ENCODE data around the gene LIX1. TPM values are rescaled to one million over a fixed set of nuclear protein-coding genes. Genes with fewer than 3 reads are reported as not detected.

The LIX1 gene
- total and polyA plus RNA-seq, 2 of the 13 experiments (the other 11 are each of a cell fraction or from before 2014, with no cell fraction given), result not detected

DNA sequence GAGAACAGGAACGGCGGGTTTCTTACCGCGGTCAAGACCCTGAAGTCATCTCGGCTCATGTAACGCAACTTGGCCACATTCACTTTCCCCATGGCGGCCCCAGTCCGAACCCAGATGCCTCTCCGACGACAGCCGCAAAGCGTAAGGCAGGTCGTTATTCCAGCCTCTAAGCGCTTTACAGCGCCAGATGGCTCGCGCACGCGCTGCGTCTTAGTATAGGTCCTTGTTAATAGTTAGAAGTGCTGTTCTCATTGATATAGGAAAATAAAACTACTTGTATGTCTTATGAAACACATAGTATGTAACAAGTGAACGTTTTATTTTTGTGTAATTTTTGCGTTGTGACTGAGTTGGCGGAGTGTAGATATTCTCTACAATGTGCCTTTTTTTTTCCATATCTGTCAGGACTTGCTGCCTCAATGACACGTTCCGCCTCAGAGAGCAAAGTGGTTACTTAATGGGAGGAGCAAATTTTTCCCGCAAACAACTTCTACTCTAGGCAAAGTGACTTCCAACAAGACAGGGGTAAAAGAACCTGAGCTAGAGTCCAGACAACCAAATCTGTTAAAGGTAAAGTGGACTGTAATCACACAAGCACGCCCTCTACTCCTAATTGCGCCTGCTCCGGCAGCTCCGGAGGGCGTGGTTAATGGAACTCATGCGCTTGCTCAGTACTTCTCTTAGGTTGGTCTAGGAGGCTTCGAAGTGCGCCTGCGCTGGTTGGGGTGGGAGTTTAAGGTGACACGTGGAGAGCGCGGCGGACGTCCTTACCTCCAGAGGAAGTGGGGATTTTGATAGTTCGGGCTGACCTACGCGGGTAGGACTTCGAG is 40.9 kb upstream of the LIX1 start, which contains the start of gene RIOK2 (continued):
- TF ChIP-seq, protein P1, sequence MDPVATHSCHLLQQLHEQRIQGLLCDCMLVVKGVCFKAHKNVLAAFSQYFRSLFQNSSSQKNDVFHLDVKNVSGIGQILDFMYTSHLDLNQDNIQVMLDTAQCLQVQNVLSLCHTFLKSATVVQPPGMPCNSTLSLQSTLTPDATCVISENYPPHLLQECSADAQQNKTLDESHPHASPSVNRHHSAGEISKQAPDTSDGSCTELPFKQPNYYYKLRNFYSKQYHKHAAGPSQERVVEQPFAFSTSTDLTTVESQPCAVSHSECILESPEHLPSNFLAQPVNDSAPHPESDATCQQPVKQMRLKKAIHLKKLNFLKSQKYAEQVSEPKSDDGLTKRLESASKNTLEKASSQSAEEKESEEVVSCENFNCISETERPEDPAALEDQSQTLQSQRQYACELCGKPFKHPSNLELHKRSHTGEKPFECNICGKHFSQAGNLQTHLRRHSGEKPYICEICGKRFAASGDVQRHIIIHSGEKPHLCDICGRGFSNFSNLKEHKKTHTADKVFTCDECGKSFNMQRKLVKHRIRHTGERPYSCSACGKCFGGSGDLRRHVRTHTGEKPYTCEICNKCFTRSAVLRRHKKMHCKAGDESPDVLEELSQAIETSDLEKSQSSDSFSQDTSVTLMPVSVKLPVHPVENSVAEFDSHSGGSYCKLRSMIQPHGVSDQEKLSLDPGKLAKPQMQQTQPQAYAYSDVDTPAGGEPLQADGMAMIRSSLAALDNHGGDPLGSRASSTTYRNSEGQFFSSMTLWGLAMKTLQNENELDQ (CRISPR knock-in tag; IDR thresholded peaks at IDR 0.05; ENCODE audit: borderline replicate concordance), result no peak
- no peak for TF ChIP-seq PLRG1 (conservative IDR thresholded peaks at IDR 0.05)
- TF ChIP-seq SNRNP70 (IDR thresholded peaks at IDR 0.05; ENCODE audit: low read depth, low read length), result no peak
- 0 out of 2 replicates have a peak, but pooled peaks have one; percentile 40 for TF ChIP-seq TGIF2 (CRISPR knock-in tag; IDR thresholded peaks at IDR 0.05)
- TF ChIP-seq ZMYM2 (CRISPR knock-in tag; IDR thresholded peaks at IDR 0.05), result 0 out of 2 replicates have a peak, but pooled peaks have one; percentile 56
- TF ChIP-seq RORA (CRISPR knock-in tag; IDR thresholded peaks at IDR 0.05), result no peak
- no peak for TF ChIP-seq ZFP36 (IDR thresholded peaks at IDR 0.05; ENCODE audit: borderline replicate concordance, low read depth, low read length, partially characterized antibody)
- no peak; the same call in 1 of the 2 replicates for TF ChIP-seq ZNF615 (CRISPR knock-in tag; IDR thresholded peaks at IDR 0.05; ENCODE audit: borderline replicate concordance)
- 0 out of 2 replicates have a peak, but pooled peaks have one; percentile 62 for TF ChIP-seq MYNN (CRISPR knock-in tag; IDR thresholded peaks at IDR 0.05; ENCODE audit: low read depth)
- peak; percentile 79; the same call in 1 of the 2 replicates for TF ChIP-seq MED13 (CRISPR knock-in tag; IDR thresholded peaks at IDR 0.05)
- peak; percentile 9; the same call in 1 of the 2 replicates for TF ChIP-seq TOE1 (CRISPR knock-in tag; IDR thresholded peaks at IDR 0.05)
- TF ChIP-seq ELF3 (CRISPR knock-in tag; IDR thresholded peaks at IDR 0.05), result peak; percentile 51
- TF ChIP-seq TEAD3 (CRISPR knock-in tag; optimal IDR thresholded peaks at IDR 0.05; ENCODE audit: borderline replicate concordance), result peak; percentile 36
- TF ChIP-seq ZNF335 (CRISPR knock-in tag; IDR thresholded peaks at IDR 0.05), result peak; percentile 78; the same call in 1 of the 2 replicates
- peak; percentile 54 for TF ChIP-seq NR2C2 (CRISPR knock-in tag; IDR thresholded peaks at IDR 0.05; ENCODE audit: borderline replicate concordance)
- TF ChIP-seq RBM39 (IDR thresholded peaks at IDR 0.05; ENCODE audit: low read depth, low read length, poor library complexity, severe bottlenecking), result no peak
- TF ChIP-seq, protein P2, sequence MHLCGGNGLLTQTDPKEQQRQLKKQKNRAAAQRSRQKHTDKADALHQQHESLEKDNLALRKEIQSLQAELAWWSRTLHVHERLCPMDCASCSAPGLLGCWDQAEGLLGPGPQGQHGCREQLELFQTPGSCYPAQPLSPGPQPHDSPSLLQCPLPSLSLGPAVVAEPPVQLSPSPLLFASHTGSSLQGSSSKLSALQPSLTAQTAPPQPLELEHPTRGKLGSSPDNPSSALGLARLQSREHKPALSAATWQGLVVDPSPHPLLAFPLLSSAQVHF (CRISPR knock-in tag; IDR thresholded peaks at IDR 0.05), result 0 out of 2 replicates have a peak, but pooled peaks have one; percentile 59
- TF ChIP-seq, protein P3, sequence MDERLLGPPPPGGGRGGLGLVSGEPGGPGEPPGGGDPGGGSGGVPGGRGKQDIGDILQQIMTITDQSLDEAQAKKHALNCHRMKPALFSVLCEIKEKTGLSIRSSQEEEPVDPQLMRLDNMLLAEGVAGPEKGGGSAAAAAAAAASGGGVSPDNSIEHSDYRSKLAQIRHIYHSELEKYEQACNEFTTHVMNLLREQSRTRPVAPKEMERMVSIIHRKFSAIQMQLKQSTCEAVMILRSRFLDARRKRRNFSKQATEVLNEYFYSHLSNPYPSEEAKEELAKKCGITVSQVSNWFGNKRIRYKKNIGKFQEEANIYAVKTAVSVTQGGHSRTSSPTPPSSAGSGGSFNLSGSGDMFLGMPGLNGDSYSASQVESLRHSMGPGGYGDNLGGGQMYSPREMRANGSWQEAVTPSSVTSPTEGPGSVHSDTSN (CRISPR knock-in tag; IDR thresholded peaks at IDR 0.05), result no peak
- no peak for TF ChIP-seq HNRNPH1 (optimal IDR thresholded peaks at IDR 0.05; ENCODE audit: low read depth, low read length)
- TF ChIP-seq, protein P4, sequence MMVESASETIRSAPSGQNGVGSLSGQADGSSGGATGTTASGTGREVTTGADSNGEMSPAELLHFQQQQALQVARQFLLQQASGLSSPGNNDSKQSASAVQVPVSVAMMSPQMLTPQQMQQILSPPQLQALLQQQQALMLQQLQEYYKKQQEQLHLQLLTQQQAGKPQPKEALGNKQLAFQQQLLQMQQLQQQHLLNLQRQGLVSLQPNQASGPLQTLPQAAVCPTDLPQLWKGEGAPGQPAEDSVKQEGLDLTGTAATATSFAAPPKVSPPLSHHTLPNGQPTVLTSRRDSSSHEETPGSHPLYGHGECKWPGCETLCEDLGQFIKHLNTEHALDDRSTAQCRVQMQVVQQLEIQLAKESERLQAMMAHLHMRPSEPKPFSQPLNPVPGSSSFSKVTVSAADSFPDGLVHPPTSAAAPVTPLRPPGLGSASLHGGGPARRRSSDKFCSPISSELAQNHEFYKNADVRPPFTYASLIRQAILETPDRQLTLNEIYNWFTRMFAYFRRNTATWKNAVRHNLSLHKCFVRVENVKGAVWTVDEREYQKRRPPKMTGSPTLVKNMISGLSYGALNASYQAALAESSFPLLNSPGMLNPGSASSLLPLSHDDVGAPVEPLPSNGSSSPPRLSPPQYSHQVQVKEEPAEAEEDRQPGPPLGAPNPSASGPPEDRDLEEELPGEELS (CRISPR knock-in tag; IDR thresholded peaks at IDR 0.05), result peak; percentile 47; the same call in 1 of the 2 replicates
- TF ChIP-seq BCL6 (CRISPR knock-in tag; IDR thresholded peaks at IDR 0.05), result peak; percentile 35; the same call in 1 of the 2 replicates
- TF ChIP-seq SMYD3 (CRISPR knock-in tag; IDR thresholded peaks at IDR 0.05), result no peak; the same call in 1 of the 2 replicates
- 0 out of 2 replicates have a peak, but pooled peaks have one; percentile 46 for TF ChIP-seq ETV6 (CRISPR knock-in tag; conservative IDR thresholded peaks at IDR 0.05)
